ENCODE measurements around the gene CTBP1.
"Not testable (repeated sequence)": the region's sequence is repeated elsewhere in the genome, so short reads cannot be mapped to it uniquely, and the experiment has no call there.

The CTBP1 gene

GRCh38 chr4:1237981-1238675 lies 10.8 kb downstream of the CTBP1 start:
- DNase-seq (ENCODE audit: low spot score) = no peak

- DNase-seq (ENCODE audit: low spot score) = not testable (repeated sequence)
These were observed 11.7 kb downstream of the CTBP1 start for GRCh38 chr4:1237261-1237660.

- not testable (repeated sequence) for DNase-seq (ENCODE audit: low spot score)
These were observed 12.1 kb downstream of the CTBP1 start for GRCh38 chr4:1236836-1237235.

GRCh38 chr4:1236103-1236641 lies 12.8 kb downstream of the CTBP1 start:
- DNase-seq (ENCODE audit: low spot score) = no peak

GRCh38 chr4:1235381-1236102 lies 13.4 kb downstream of the CTBP1 start:
- DNase-seq (ENCODE audit: low spot score) = no peak

GRCh38 chr4:1234811-1235292 lies 14.1 kb downstream of the CTBP1 start:
- DNase-seq (ENCODE audit: low spot score) = no peak

GRCh38 chr4:1234309-1234695 lies 14.6 kb downstream of the CTBP1 start:
- no peak for DNase-seq (ENCODE audit: low spot score)

- DNase-seq (ENCODE audit: low spot score) = no peak
These were observed 15.2 kb downstream of the CTBP1 start for GRCh38 chr4:1233641-1234308.

- no peak for DNase-seq (ENCODE audit: low spot score)
These were observed 16.0 kb downstream of the CTBP1 start for GRCh38 chr4:1232661-1233621.

GRCh38 chr4:1231637-1232360 lies 17.1 kb downstream of the CTBP1 start:
- DNase-seq (ENCODE audit: low spot score) = no peak

GRCh38 chr4:1230971-1231636 lies 17.8 kb downstream of the CTBP1 start:
- no peak for DNase-seq (ENCODE audit: low spot score)

GRCh38 chr4:1230316-1230715 lies 18.6 kb downstream of the CTBP1 start:
- no peak for DNase-seq (ENCODE audit: low spot score)

- no peak for DNase-seq (ENCODE audit: low spot score)
These were observed 19.6 kb downstream of the CTBP1 start for GRCh38 chr4:1229117-1229849.

GRCh38 chr4:1227816-1228215 lies 21.1 kb downstream of the CTBP1 start:
- DNase-seq (ENCODE audit: low spot score) = no peak

GRCh38 chr4:1226598-1226997 lies 22.3 kb downstream of the CTBP1 start:
- DNase-seq (ENCODE audit: low spot score) = no peak

- no peak for DNase-seq (ENCODE audit: low spot score)
These were observed 22.8 kb downstream of the CTBP1 start for GRCh38 chr4:1226144-1226481.

GRCh38 chr4:1225272-1226143 lies 23.4 kb downstream of the CTBP1 start:
- DNase-seq (ENCODE audit: low spot score) = no peak
